Sigmoid colon (tissue), 7 donors: ENCODE results near the gene WWC2. TPM values are rescaled to one million over a fixed set of nuclear protein-coding genes. Genes with fewer than 3 reads are reported as not detected.
A peak's percentile ranks its signal among the peaks of the same experiment; 100 is the strongest.

ENCODE experiments used
- DNase-seq: peaks from one replicate; pipeline ENCODE4 v3.0.0-alpha.2; 2019
- H3K27ac ChIP-seq, 4 donors: fragments of 200-600 bp; sonication (generic); one replicate each; pipeline ENCODE4 v1.5.1; 2016 to 2019; ENCODE audit warnings: mild to moderate bottlenecking in 1 of 4
- H3K27me3 ChIP-seq, 3 donors: fragments of 200-600 bp; sonication (generic); one replicate each; pipeline ENCODE4 v1.5.1; 2019; ENCODE audit warnings: mild to moderate bottlenecking in 1 of 3
- H3K36me3 ChIP-seq, 4 donors: fragments of 200-600 bp; sonication (generic); one replicate each; pipeline ENCODE4 v1.5.1; 2016 to 2019
- H3K4me1 ChIP-seq, 4 donors: fragments of 200-600 bp; sonication (generic); one replicate each; pipeline ENCODE4 v1.5.1; 2017 to 2019
- H3K4me3 ChIP-seq, 4 donors: fragments of 200-600 bp; sonication (generic); one replicate each; pipeline ENCODE4 v1.5.1; 2017 to 2019; ENCODE audit warnings: mild to moderate bottlenecking in 2 of 4, moderate library complexity in 1 of 4
- H3K9me3 ChIP-seq, 4 donors: fragments of 200-600 bp in 3 of 4; sonication (generic) in 3 of 4; one replicate each; pipeline versions ENCODE4 v1.5.1 to v1.6.1; 2013 to 2019
- EP300 ChIP-seq, 4 donors: sonication (generic); formaldehyde crosslinking; IDR thresholded peaks; one replicate each; pipeline ENCODE4 v1.6.1; 2017; ENCODE audit warnings: antibody characterized with exemption in 4 of 4
- POLR2A ChIP-seq, 2 donors: fragments of 450-650 bp; IDR thresholded peaks; one replicate each; pipeline ENCODE4 v1.6.1; 2016; ENCODE audit warnings: antibody characterized with exemption in 2 of 2, mild to moderate bottlenecking in 2 of 2, moderate library complexity in 2 of 2
- POLR2AphosphoS5 ChIP-seq, 4 donors: sonication (generic); formaldehyde crosslinking; IDR thresholded peaks; one replicate each; pipeline ENCODE4 v1.6.1; 2017; ENCODE audit warnings: antibody characterized with exemption in 4 of 4
- WGBS, 2 donors: extraction: QIAGEN DNeasy Blood & Tissue Kit; methylation state at CpG; one replicate each; pipeline ENCODE4 v1.1.7; 2013; 5-methylcytosine and 5-hydroxymethylcytosine counted together
- intact Hi-C: fragments of 100-400 bp; cut with DNase I; formaldehyde crosslinking; loops from one replicate; pipeline ENCODE4 v1.15.1; 2023
- polyA plus RNA-seq, 3 donors: library from polyadenylated mRNA; stranded (reverse); fragments of 200-250 nt; gene quantifications; one replicate each; pipeline ENCODE4 v1.2.3, GENCODE V29; 2013
- total RNA-seq, 4 donors: library from RNA; depleted of rRNA; stranded (reverse); fragments of >200 nt; gene quantifications; one replicate each; pipeline ENCODE4 v1.1.0, GENCODE V29; 2016
- TF ChIP-seq, protein P1 (sequence below), 4 experiments: fragments of 450-650 bp in 3 of 4; fragments of 200-600 bp in 1 of 4; IDR thresholded peaks; one replicate each; pipeline ENCODE4 v1.5.1; 2016 to 2019; ENCODE audit warnings: antibody characterized with exemption in 4 of 4, mild to moderate bottlenecking in 3 of 4, moderate library complexity in 2 of 4
- donor health status: healthy with polysubstance abuse.
- donor health status: Bipolar disorder and iron deficiency.
- donor health status: healthy.

WWC2 gene
- total and polyA plus RNA-seq, 7 donors, result 1.2 to 53.5 (median 27.0) TPM

DNA sequence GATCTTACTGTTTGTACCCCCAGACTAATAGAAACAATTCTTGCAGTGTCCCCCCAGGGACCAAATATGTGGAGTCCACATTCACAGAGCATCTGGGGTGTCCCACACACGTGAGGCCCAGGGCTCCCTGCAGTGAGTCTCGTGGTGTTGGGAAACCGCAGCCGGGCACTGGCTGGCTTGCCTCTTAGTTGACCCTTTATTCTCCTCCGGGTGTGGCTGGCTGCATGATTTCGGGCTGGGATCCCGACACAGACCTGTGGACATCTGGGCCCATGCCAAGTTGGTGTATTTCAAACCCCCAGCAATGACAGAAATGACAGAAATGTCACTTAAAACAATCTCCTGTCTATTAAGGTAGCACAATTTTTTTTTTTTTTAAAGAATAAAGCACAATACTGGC is 238.8 kb downstream of the WWC2 start:
- intact Hi-C loops, result no loop called here
- H3K27me3 ChIP-seq, result peaks cover 0 to 15% (median 0%) of the 10 kb centered on the region in 3 donors
- WGBS, 2 donors, result 43 to 85% methylated on average over 7 of the region's 7 CpGs
- no peak for TF ChIP-seq EP300 (IDR thresholded peaks at IDR 0.05)
- TF ChIP-seq POLR2AphosphoS5 (IDR thresholded peaks at IDR 0.05), result no peak
- no peak for TF ChIP-seq POLR2A (IDR thresholded peaks at IDR 0.05)
- TF ChIP-seq, protein P1, sequence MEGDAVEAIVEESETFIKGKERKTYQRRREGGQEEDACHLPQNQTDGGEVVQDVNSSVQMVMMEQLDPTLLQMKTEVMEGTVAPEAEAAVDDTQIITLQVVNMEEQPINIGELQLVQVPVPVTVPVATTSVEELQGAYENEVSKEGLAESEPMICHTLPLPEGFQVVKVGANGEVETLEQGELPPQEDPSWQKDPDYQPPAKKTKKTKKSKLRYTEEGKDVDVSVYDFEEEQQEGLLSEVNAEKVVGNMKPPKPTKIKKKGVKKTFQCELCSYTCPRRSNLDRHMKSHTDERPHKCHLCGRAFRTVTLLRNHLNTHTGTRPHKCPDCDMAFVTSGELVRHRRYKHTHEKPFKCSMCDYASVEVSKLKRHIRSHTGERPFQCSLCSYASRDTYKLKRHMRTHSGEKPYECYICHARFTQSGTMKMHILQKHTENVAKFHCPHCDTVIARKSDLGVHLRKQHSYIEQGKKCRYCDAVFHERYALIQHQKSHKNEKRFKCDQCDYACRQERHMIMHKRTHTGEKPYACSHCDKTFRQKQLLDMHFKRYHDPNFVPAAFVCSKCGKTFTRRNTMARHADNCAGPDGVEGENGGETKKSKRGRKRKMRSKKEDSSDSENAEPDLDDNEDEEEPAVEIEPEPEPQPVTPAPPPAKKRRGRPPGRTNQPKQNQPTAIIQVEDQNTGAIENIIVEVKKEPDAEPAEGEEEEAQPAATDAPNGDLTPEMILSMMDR (IDR thresholded peaks at IDR 0.05), result no peak
- DNase-seq, result no peak
- H3K4me3 ChIP-seq, result no peak overlapping the region
- H3K27ac ChIP-seq, result no peak overlapping the region
- peaks cover 0 to 3% (median 0%) of the 10 kb centered on the region in 4 donors for H3K4me1 ChIP-seq
- no peaks in the 10 kb centered on the region for H3K36me3 ChIP-seq
- no peaks in the 10 kb centered on the region for H3K9me3 ChIP-seq

DNA sequence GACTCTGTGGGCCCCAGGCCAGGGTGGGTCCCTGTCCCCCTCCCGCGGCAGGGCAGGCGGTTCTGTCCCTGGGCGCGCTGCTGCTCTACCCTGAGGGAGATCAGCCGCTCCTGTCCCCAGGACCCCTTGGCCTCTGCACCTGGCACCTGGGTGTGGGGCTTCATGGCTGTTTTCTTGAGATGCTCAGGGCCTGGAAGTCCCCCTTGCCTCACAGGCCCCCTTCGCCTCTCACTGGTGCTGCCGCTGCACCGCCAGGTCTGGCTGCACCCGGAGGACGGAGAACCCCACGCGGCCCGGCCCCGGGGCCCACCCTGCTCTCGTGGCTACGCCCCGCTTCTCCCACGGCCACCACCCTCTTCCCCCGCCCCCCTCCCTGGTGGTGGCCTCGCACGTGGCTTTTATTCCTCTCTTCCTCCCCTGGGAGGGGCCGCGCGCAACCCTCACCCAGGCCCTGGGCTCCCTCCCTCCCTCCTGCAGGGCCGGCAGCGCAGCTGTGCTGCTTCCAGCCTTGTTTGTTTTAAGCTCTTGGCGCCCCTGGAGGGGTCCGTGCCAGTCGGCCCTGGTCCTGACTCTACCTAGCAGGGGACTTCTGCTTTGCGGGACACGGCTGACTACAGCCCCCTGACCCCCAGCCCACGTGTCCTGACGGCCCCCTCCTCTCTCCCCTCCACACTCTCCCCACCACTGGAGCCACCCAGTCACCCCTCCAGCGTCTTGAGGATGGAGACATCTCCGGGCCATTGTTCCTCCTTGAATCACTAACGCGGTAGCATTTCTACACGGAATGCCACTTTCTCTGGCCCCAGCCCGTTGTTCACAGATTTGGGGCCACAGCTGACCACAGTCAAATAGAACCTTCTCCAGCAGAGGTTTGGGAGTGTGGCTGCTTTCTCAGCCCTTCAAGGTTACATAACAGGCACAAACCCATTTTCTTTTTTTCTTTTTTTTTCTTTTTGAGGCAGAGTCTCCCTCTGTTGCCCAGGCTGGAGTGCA is 243.8 kb downstream of the WWC2 start:
- peaks cover 0 to 8% (median 3%) of the 10 kb centered on the region in 4 donors for H3K4me1 ChIP-seq
- no peak for TF ChIP-seq POLR2A (IDR thresholded peaks at IDR 0.05)
- TF ChIP-seq EP300 (IDR thresholded peaks at IDR 0.05), result no peak
- no peak for TF ChIP-seq POLR2AphosphoS5 (IDR thresholded peaks at IDR 0.05)
- TF ChIP-seq, protein P1 (IDR thresholded peaks at IDR 0.05), result no peak
- no peak for DNase-seq

DNA sequence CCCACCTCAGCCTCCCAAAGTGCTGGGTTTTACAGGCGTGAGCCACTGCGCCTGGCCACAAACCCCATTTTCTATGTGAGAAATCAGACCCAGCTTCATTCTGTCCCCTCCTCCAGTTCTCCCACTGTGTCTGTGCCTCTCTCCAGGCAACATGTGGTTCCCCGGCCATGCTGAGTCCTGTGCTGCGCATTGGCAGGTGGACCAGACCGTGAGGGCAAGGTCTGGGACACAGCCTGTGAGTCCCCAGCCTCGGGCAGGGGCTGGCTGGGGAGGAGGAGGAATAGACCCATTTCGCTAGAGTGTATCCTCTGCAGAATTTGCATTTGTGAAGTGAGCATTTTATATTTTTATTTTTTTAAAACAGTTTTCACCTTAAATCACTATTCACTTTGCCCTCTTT is 244.7 kb downstream of the WWC2 start:
- no peak for DNase-seq
- no peak overlapping the region for H3K27ac ChIP-seq
- H3K4me1 ChIP-seq, result peaks cover 0 to 8% (median 3%) of the 10 kb centered on the region in 4 donors
- 89 to 92% methylated on average over 7 of the region's 7 CpGs for WGBS, 2 donors
- intact Hi-C loops, result no loop called here
- no peaks in the 10 kb centered on the region for H3K9me3 ChIP-seq
- H3K4me3 ChIP-seq, result no peak overlapping the region
- H3K27me3 ChIP-seq, result peaks cover 0 to 27% (median 3%) of the 10 kb centered on the region in 3 donors
- TF ChIP-seq EP300 (IDR thresholded peaks at IDR 0.05) (no peak), POLR2A (IDR thresholded peaks at IDR 0.05) (no peak), POLR2AphosphoS5 (IDR thresholded peaks at IDR 0.05) (no peak)
- TF ChIP-seq, protein P1 (IDR thresholded peaks at IDR 0.05), result no peak
- no peaks in the 10 kb centered on the region for H3K36me3 ChIP-seq

More for the DNA sequence above, 243.8 kb downstream of the WWC2 start:
- 15 to 22% methylated on average over 40 of the region's 40 CpGs for WGBS, 2 donors
- no peaks in the 10 kb centered on the region for H3K36me3 ChIP-seq
- no peaks in the 10 kb centered on the region for H3K9me3 ChIP-seq
- H3K4me3 ChIP-seq, result peak overlapping the region in 1 of 4 donors; percentile 15
- peaks cover 0 to 27% (median 3%) of the 10 kb centered on the region in 3 donors for H3K27me3 ChIP-seq
- intact Hi-C loops, result no loop called here
- no peak overlapping the region for H3K27ac ChIP-seq

DNA sequence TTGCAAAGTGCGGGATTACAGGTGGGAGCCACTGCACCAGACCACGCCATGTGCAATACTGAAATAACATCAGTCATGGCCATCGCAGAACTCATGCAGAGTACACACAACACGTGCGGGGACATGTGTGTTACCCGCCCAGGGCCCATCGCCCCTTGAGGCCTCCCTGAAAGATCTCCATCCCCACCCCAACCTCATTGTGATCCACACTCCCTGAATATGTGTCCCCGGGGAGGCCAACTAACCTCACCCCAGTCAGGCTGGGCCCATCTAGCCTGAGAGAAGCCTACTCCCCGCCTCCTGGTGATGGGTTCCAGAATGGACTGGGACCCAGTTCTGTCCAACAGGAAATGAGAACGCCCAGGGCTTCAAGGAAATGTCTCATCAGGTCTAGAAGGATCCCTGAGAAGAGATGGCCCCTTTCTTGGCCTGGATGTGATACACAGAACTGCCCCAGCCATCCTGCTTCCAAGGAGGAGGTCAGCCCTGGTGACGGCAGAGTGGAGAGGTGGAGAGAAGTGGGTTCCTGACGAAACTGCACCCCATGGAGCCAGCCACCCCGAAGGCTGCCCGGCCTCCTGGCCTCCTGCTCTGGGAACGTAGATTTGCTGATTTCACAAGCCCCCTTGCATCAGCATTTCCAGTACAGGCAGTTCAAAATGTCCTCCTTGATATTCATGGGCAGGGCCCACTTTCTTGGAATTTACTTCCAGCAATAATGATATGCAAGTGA is 245.6 kb downstream of the WWC2 start:
- Histone ChIP-seq H3K36me3 (no peaks in the 10 kb centered on the region), H3K4me3 (no peak overlapping the region), H3K9me3 (no peaks in the 10 kb centered on the region), H3K27ac (no peak overlapping the region), H3K27me3 (peaks cover 0 to 27% (median 3%) of the 10 kb centered on the region in 3 donors), H3K4me1 (peaks cover 0 to 8% (median 3%) of the 10 kb centered on the region in 4 donors)
- 88 to 89% methylated on average over 15 of the region's 15 CpGs for WGBS, 2 donors
- intact Hi-C loops, result no loop called here
- TF ChIP-seq POLR2AphosphoS5 (IDR thresholded peaks at IDR 0.05) (no peak), POLR2A (IDR thresholded peaks at IDR 0.05) (no peak), EP300 (IDR thresholded peaks at IDR 0.05) (no peak)
- TF ChIP-seq, protein P1 (IDR thresholded peaks at IDR 0.05), result no peak
- no peak for DNase-seq
